T-cell (primary cell): ENCODE data around the gene CAP2. TPM values are rescaled to one million over a fixed set of nuclear protein-coding genes. Genes with fewer than 3 reads are reported as not detected.

Experiments
- ATAC-seq, 4 experiments: fragments of 200-7000 bp in 3 of 4; fragments of 150-1000 bp in 1 of 4; cut with Tn5 transposase; replicated peaks in 1 of 4; 1 replicate in 3 of 4; 2 replicates in 1 of 4; pipeline ENCODE4 v1.10.0; 2021; ENCODE audit warnings: moderate library complexity in 3 of 4, mild to moderate bottlenecking in 2 of 4, moderate number of reproducible peaks in 1 of 4
- CTCF ChIA-PET, 2 donors: fragments of 300-600 bp; sonication (Branson Sonifier 250); formaldehyde crosslinking; loops; one replicate each; lab custom pipeline; 2022; ENCODE audit warnings: antibody characterized with exemption in 2 of 2; lab: Charles Lee
- POLR2A ChIA-PET, 2 donors: fragments of 300-600 bp; sonication (Branson Sonifier 250); formaldehyde crosslinking; loops; one replicate each; lab custom pipeline; 2022; ENCODE audit warnings: antibody characterized with exemption in 2 of 2; lab: Charles Lee
- DNase-seq, 35 experiments: peaks; one replicate each; pipeline versions ENCODE4 v3.0.0 to v3.0.0-alpha.2; 2013 to 2023
- H3K27ac ChIP-seq: one replicate; pipeline ENCODE4 v1.5.1; 2013; ENCODE audit warnings: low read length
- H3K27me3 ChIP-seq, 2 experiments: replicated peaks in 1 of 2; 1 replicate in 1 of 2; 2 replicates in 1 of 2; pipeline versions ENCODE4 v1.6.1 to v1.7.0; 2013; ENCODE audit warnings: low read length in 1 of 2, mixed read lengths in 1 of 2; ENCODE audit not compliant: control insufficient read depth in 2 of 2, insufficient read depth in 2 of 2; ENCODE audit errors: extremely low read depth in 1 of 2
- H3K36me3 ChIP-seq, 2 donors: 1 replicate in 1 of 2; 2 replicates in 1 of 2; pipeline versions ENCODE4 v1.6.1 to v1.7.0; 2013; ENCODE audit warnings: low read length in 1 of 2; ENCODE audit not compliant: control insufficient read depth in 2 of 2, insufficient read depth in 1 of 2; ENCODE audit errors: extremely low read depth in 1 of 2
- H3K4me1 ChIP-seq, 2 experiments: 1 replicate in 1 of 2; 2 replicates in 1 of 2; pipeline versions ENCODE4 v1.6.1 to v1.7.0; 2013; ENCODE audit warnings: low read length in 2 of 2, mixed read lengths in 1 of 2; ENCODE audit not compliant: insufficient read depth in 2 of 2, control insufficient read depth in 1 of 2; ENCODE audit errors: extremely low read depth in 1 of 2
- H3K4me3 ChIP-seq, 2 donors: 1 replicate in 1 of 2; 2 replicates in 1 of 2; pipeline versions ENCODE4 v1.5.1 to v1.7.0; 2013; ENCODE audit warnings: mild to moderate bottlenecking in 2 of 2, low read length in 1 of 2, moderate library complexity in 1 of 2; ENCODE audit not compliant: control insufficient read depth in 1 of 2; ENCODE audit errors: extremely low read depth in 1 of 2
- H3K9me3 ChIP-seq: 2 replicates; pipeline ENCODE4 v1.7.0; 2013
- H3K27ac Mint-ChIP-seq, 2 donors: one replicate each; pipeline ENCODE4 v1.8.0; 2020 to 2021; ENCODE audit warnings: mild to moderate bottlenecking in 2 of 2, mixed read lengths in 2 of 2
- H3K27me3 Mint-ChIP-seq, 2 donors: one replicate each; pipeline ENCODE4 v1.8.0; 2021 to 2022; ENCODE audit warnings: mixed read lengths in 2 of 2
- H3K36me3 Mint-ChIP-seq: one replicate; pipeline ENCODE4 v1.8.0; 2021; ENCODE audit warnings: mixed read lengths
- H3K4me1 Mint-ChIP-seq, 3 donors: one replicate each; pipeline ENCODE4 v1.8.0; 2020 to 2022; ENCODE audit warnings: mixed read lengths in 3 of 3, mild to moderate bottlenecking in 1 of 3
- H3K4me3 Mint-ChIP-seq, 3 donors: one replicate each; pipeline ENCODE4 v1.8.0; 2020 to 2022; ENCODE audit warnings: mild to moderate bottlenecking in 3 of 3, mixed read lengths in 3 of 3, moderate library complexity in 3 of 3
- H3K9me3 Mint-ChIP-seq, 3 donors: one replicate each; pipeline ENCODE4 v1.8.0; 2020 to 2022; ENCODE audit warnings: mixed read lengths in 3 of 3
- WGBS: methylation state at CpG from one replicate; pipeline ENCODE4 v1.1.5; 2013; ENCODE audit warnings: missing lambda C conversion rate; ENCODE audit not compliant: insufficient coverage; 5-methylcytosine and 5-hydroxymethylcytosine counted together
- total RNA-seq, 35 experiments: library from RNA in 6 of 35; stranded (reverse) in 6 of 35; fragments of 120-200 nt in 1 of 35; gene quantifications; one replicate each; pipeline versions ENCODE4 v1.2.1 to v1.2.4 and lab custom pipeline; 2013 to 2026

CAP2 gene
- total RNA-seq, 5 donors from 2014 or later (not counting 1 experiment from before 2014, with no cell fraction given): 0.20 TPM; not detected in 4

DNA sequence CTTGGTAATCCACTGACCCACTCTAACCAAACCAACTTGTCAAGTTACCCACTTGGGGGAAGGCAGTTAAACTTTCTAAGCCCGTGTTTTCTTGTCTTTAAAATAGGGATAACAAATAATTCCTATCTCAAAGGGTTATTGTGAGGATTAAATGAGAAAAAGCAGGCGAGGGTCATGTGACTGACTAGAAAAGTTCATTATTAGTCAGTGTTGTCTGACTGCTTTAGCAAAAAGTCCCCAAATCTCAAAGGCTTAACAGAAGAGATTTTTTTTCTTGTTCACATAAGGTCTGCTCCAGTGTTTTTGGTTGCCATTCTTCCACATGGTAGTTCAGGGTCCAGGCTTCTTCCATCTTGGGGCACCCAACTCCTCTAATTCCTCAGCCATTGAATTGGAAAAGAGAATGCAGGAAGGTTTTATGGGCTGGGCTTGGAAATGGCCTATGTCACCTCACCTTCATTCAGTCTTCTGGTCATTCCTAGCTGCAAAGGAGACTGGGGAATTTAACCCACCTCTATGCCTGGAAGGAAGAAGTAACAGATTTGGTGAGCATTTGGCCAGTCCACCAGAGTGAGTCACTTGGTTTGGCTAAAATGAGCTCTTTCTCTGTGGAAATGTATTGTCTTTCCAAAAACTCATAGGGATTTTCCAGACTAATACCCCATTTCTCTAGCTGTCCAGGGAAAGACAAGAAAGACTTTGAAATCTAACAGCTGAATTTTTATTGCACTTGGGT lies 77.0 kb downstream of the CAP2 start:
- H3K27ac Mint-ChIP-seq: no peak overlapping the region
- no peaks in the 10 kb centered on the region for H3K36me3 Mint-ChIP-seq
- peaks cover 5 to 8% of the 10 kb centered on the region in 2 donors for H3K27me3 Mint-ChIP-seq
- ChIA-PET CTCF (no interaction called here), POLR2A (no interaction called here)
- no peak for DNase-seq
- H3K9me3 Mint-ChIP-seq: no peaks in the 10 kb centered on the region
- H3K36me3 ChIP-seq: no peaks in the 10 kb centered on the region
- no peaks in the 10 kb centered on the region for H3K9me3 ChIP-seq
- no peaks in the 10 kb centered on the region for H3K4me1 ChIP-seq
- no peaks in the 10 kb centered on the region for H3K4me1 Mint-ChIP-seq
- H3K4me3 Mint-ChIP-seq: no peak overlapping the region
- H3K27me3 ChIP-seq: no peaks in the 10 kb centered on the region
- no peak overlapping the region for H3K4me3 ChIP-seq
- no peak overlapping the region for H3K27ac ChIP-seq
- WGBS: no CpG with 5 or more reads among the region's 2 CpGs
- no peak for ATAC-seq

DNA sequence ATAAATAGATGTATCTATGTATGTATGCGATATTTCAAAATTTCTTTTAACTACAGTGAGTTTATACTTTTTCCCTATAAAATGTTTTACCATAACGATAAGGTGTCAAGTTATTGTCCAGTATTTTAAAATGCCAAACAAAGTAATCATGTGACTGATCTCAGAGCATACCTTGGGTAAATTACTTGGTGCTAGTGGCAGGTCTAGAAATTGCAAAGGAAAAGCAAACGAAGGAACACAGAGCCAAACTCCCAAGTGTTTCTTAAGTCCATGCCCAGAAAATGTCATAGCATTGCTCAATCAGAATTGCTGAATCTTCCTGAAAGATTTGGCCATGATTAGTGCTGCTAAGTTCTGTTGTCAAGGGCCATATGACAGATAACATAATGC lies 77.5 kb downstream of the CAP2 start:
- CTCF ChIA-PET: no interaction called here
- Histone ChIP-seq H3K27me3 (no peaks in the 10 kb centered on the region), H3K4me1 (no peaks in the 10 kb centered on the region), H3K36me3 (no peaks in the 10 kb centered on the region), H3K9me3 (no peaks in the 10 kb centered on the region), H3K4me3 (no peak overlapping the region), H3K27ac (no peak overlapping the region)
- no peaks in the 10 kb centered on the region for H3K4me1 Mint-ChIP-seq
- no peaks in the 10 kb centered on the region for H3K9me3 Mint-ChIP-seq
- peaks cover 5 to 8% of the 10 kb centered on the region in 2 donors for H3K27me3 Mint-ChIP-seq
- DNase-seq (no peak), ATAC-seq (no peak)
- POLR2A ChIA-PET: no interaction called here
- 50% methylated on average over 1 of the region's 3 CpGs for WGBS
- H3K4me3 Mint-ChIP-seq: no peak overlapping the region
- H3K36me3 Mint-ChIP-seq: no peaks in the 10 kb centered on the region
- no peak overlapping the region for H3K27ac Mint-ChIP-seq

DNA sequence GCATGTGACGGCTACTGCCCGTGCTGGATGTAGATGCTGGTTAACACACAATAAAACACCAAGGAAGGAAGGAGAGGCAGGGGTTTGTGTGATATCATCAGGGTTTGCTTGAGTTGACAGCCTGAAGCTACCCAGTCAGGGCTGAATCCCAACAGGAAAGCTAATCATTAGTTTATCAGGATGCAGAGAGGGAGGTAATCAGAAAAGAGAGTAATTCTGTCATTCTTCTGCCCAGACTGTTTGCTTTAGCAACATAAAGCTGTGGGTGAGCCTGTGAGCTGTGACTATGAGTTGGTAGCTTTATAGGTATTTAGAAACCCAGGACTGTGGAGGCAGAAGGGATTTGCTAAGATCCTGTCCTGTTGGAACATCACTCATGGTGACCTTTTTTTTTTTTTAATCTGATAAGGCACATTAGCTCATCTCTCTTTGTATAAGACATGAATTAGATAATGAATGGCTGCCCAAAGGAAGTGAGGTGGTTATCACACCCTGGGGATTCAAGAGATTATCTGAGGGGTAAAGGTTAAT lies 79.3 kb downstream of the CAP2 start:
- no CpG with 5 or more reads among the region's 2 CpGs for WGBS
- no peak overlapping the region for H3K27ac Mint-ChIP-seq
- H3K4me1 ChIP-seq: no peaks in the 10 kb centered on the region
- no peaks in the 10 kb centered on the region for H3K36me3 Mint-ChIP-seq
- CTCF ChIA-PET: no interaction called here
- H3K27me3 ChIP-seq: no peaks in the 10 kb centered on the region
- no peaks in the 10 kb centered on the region for H3K9me3 Mint-ChIP-seq
- H3K36me3 ChIP-seq: no peaks in the 10 kb centered on the region
- POLR2A ChIA-PET: no interaction called here
- no peaks in the 10 kb centered on the region for H3K4me1 Mint-ChIP-seq
- H3K27ac ChIP-seq: no peak overlapping the region
- no peak overlapping the region for H3K4me3 Mint-ChIP-seq
- peaks cover 8 to 15% of the 10 kb centered on the region in 2 donors for H3K27me3 Mint-ChIP-seq
- no peak for ATAC-seq
- no peak for DNase-seq
- no peaks in the 10 kb centered on the region for H3K9me3 ChIP-seq
- no peak overlapping the region for H3K4me3 ChIP-seq

DNA sequence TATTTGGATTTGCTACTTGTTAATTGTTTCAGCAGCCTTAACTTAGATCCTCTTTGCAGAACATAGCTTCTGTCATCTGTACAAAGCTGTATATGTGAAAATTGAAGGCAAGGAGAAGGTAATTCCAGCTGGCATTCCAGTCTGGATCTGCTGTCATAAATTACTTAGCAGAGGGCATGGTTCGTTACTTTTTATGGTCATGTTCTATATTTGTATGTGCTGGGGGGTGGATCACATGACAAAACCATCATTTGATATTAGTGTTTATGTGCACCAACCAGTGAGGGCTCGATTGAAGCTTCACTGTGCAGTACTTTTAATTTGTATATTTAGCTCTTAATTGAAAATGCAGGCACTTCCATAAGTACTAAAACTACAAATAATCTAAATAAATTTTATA lies 80.2 kb downstream of the CAP2 start:
- no peaks in the 10 kb centered on the region for H3K4me1 ChIP-seq
- Mint-ChIP-seq H3K27ac (no peak overlapping the region), H3K36me3 (no peaks in the 10 kb centered on the region), H3K9me3 (no peaks in the 10 kb centered on the region), H3K27me3 (peaks cover 8 to 15% of the 10 kb centered on the region in 2 donors), H3K4me1 (no peaks in the 10 kb centered on the region), H3K4me3 (no peak overlapping the region)
- ATAC-seq: no peak
- no peak for DNase-seq
- CTCF ChIA-PET: interaction anchor here (0.5 to 0.7 kb wide), 3 partner anchors 88 to 1198 kb away, joined by 3 to 8 read pairs (median 3); no protein-coding TSS in a partner anchor
- POLR2A ChIA-PET: no interaction called here
- H3K36me3 ChIP-seq: no peaks in the 10 kb centered on the region
- WGBS: 60% methylated on average over 1 of the region's 2 CpGs
- H3K9me3 ChIP-seq: no peaks in the 10 kb centered on the region
- no peak overlapping the region for H3K27ac ChIP-seq
- H3K27me3 ChIP-seq: no peaks in the 10 kb centered on the region
- no peak overlapping the region for H3K4me3 ChIP-seq

DNA sequence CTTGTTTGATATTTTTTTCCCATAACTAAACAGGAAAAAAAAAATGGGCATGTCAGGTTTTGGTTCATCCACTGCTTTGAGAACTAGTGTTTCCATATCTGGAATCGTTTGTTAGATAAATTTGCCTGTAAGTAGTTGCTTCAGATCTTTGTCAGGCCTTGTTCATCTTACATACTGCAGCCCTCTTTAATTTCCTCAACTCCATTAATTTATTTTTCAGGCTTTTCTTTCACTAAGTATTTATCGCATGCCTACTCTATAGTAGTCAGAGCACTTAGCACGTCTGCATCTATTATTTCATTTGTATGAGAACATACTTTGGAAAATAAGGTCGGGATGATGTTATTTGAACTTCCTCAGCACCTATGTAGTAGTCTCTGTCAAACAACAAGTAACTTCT lies 80.9 kb downstream of the CAP2 start:
- Mint-ChIP-seq H3K27ac (no peak overlapping the region), H3K27me3 (peaks cover 8 to 15% of the 10 kb centered on the region in 2 donors), H3K9me3 (no peaks in the 10 kb centered on the region), H3K4me1 (no peaks in the 10 kb centered on the region), H3K36me3 (no peaks in the 10 kb centered on the region), H3K4me3 (no peak overlapping the region)
- CTCF ChIA-PET: interaction anchor here in 1 of 2 donors (0.7 kb wide), 1 partner anchor 89 kb away, joined by 3 read pairs; no protein-coding TSS in a partner anchor
- no peak for DNase-seq
- no peak overlapping the region for H3K27ac ChIP-seq
- H3K4me1 ChIP-seq: no peaks in the 10 kb centered on the region
- WGBS: no CpG with 5 or more reads among the region's 4 CpGs
- POLR2A ChIA-PET: no interaction called here
- H3K27me3 ChIP-seq: no peaks in the 10 kb centered on the region
- no peaks in the 10 kb centered on the region for H3K9me3 ChIP-seq
- H3K4me3 ChIP-seq: no peak overlapping the region
- H3K36me3 ChIP-seq: no peaks in the 10 kb centered on the region
- no peak for ATAC-seq

DNA sequence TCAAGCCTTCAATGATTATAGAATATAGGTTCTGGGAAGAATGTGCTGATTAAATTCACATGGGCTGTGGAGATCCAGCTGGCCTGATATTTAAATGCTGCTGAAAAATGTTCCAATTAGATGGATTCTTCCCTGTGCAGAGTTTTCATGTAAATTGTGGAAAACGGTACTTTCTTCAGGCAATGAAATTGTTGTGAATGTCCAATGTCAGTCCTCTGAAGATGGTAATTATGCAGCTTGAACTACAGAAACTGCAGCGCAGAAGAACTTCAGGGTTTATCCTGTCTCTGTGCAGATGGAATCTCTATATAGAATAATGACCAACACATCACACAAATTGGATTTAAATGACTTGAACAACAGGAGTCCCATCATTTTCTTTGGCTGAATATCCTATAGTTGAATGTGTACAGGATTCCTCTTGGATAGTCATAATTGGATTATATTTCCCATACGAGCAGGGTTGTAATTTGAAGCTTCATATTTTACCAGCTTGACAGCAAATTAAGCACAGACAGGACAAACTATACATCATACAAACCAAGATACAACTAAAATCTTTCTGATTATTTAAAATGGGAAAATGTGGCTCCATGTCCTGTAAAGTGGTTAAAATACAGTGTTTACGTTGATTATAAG lies 82.3 kb downstream of the CAP2 start:
- ATAC-seq: no peak
- Mint-ChIP-seq H3K9me3 (no peaks in the 10 kb centered on the region), H3K4me3 (no peak overlapping the region), H3K27ac (no peak overlapping the region), H3K36me3 (no peaks in the 10 kb centered on the region), H3K4me1 (no peaks in the 10 kb centered on the region), H3K27me3 (peaks cover 8 to 15% of the 10 kb centered on the region in 2 donors)
- ChIA-PET POLR2A (no interaction called here), CTCF (interaction anchor here (0.6 to 0.7 kb wide), 2 partner anchors 930 to 1266 kb away, joined by 3 to 5 read pairs; no protein-coding TSS in a partner anchor)
- no peaks in the 10 kb centered on the region for H3K4me1 ChIP-seq
- H3K9me3 ChIP-seq: no peaks in the 10 kb centered on the region
- no peaks in the 10 kb centered on the region for H3K36me3 ChIP-seq
- no peak overlapping the region for H3K27ac ChIP-seq
- no peak overlapping the region for H3K4me3 ChIP-seq
- no CpG with 5 or more reads among the region's 4 CpGs for WGBS
- H3K27me3 ChIP-seq: no peaks in the 10 kb centered on the region
- no peak for DNase-seq
